AG09309 (cell line): ENCODE data around the gene KCNG4.
A peak's percentile ranks its signal among the peaks of the same experiment; 100 is the strongest.

Experiments used
- DNase-seq: peaks from one replicate; pipeline ENCODE4 v3.0.0-alpha.2; 2010; ENCODE audit warnings: low read depth
- H3K4me3 ChIP-seq: 2 replicates; pipeline ENCODE4 v1.5.1; 2011; ENCODE audit warnings: mild to moderate bottlenecking, low read depth, low read length, moderate library complexity; ENCODE audit not compliant: control insufficient read depth
- TF ChIP-seq, protein P1 (sequence below): IDR thresholded peaks from 2 replicates; pipeline ENCODE4 v1.5.1; 2011; ENCODE audit warnings: mild to moderate bottlenecking, low read depth, low read length, inconsistent platforms; ENCODE audit not compliant: insufficient read depth, control insufficient read depth; ENCODE audit errors: missing control alignments

Gene KCNG4

DNA sequence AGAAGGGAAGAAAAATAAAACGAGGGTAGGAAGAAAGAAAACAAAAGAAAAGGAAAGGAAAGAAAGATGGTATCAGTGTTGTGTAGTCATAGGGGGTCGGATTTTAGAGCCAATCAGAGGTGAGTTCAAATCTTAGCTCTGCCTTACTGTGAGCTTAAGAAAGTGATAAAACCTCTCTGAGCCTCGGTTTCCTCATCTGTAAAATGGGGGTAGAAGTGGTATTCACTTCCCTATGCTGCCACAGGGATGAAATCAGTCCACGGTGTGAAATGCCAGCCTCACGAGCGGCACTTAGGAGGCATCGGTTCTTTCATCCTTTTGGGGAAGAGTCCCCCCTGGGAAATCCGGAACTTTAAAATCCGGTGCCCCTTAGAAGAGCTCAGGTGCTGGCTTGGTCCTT is 6.1 kb downstream of the KCNG4 start:
- TF ChIP-seq, protein P1, sequence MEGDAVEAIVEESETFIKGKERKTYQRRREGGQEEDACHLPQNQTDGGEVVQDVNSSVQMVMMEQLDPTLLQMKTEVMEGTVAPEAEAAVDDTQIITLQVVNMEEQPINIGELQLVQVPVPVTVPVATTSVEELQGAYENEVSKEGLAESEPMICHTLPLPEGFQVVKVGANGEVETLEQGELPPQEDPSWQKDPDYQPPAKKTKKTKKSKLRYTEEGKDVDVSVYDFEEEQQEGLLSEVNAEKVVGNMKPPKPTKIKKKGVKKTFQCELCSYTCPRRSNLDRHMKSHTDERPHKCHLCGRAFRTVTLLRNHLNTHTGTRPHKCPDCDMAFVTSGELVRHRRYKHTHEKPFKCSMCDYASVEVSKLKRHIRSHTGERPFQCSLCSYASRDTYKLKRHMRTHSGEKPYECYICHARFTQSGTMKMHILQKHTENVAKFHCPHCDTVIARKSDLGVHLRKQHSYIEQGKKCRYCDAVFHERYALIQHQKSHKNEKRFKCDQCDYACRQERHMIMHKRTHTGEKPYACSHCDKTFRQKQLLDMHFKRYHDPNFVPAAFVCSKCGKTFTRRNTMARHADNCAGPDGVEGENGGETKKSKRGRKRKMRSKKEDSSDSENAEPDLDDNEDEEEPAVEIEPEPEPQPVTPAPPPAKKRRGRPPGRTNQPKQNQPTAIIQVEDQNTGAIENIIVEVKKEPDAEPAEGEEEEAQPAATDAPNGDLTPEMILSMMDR = no peak
- no peak overlapping the region for H3K4me3 ChIP-seq
- DNase-seq = no peak

- TF ChIP-seq, protein P1 = no peak
- no peak for DNase-seq
- H3K4me3 ChIP-seq = no peak overlapping the region
Observed at GRCh38 chr16:84232969-84233368, 6.8 kb downstream of the KCNG4 start.

DNA sequence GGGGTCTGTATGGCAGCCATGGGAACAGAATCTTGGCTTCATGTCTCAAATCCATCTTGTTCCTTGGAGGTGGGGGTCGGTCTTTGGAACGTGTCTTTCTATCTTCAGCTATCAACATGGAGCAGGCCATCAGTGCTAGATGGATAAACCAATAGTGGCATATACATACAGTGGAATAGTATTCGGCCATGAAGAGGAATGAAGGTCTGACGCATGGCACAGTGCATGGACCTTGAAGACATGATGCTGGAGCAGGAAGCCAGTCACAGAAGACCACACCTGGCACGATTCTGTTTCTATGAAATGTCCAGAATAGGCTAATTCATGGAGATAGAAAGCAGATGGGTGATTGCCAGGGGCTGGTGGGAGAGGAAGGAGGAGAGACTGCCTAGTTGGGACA is 7.8 kb downstream of the KCNG4 start:
- no peak overlapping the region for H3K4me3 ChIP-seq
- DNase-seq = no peak
- TF ChIP-seq, protein P1 = no peak

DNA sequence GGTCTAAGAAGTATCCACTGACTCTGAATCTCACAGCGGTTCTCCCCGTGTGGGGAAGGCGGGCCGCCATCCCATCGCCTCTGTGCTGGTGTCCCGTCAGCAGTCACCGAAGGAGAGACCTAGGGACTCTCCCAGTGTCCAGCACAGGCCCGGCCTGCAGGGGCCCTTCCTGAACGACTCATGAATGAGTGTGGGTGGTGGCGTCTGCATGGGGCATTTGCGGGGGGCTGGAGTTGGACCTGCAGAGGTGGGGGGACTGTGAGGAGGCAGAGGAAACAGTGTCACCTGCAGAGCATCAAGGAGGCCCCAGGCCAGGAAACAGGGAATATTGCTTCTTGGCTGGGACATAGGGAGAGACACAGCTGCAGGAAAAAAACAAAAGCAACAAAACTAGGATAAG is 10.3 kb downstream of the KCNG4 start:
- DNase-seq = no peak
- H3K4me3 ChIP-seq = no peak overlapping the region
- TF ChIP-seq, protein P1 = no peak

GRCh38 chr16:84228256-84228838 is 11.5 kb downstream of the KCNG4 start:
- TF ChIP-seq, protein P1 = no peak
- H3K4me3 ChIP-seq = peak overlapping the region; percentile 12
- peak; percentile 57 for DNase-seq

DNA sequence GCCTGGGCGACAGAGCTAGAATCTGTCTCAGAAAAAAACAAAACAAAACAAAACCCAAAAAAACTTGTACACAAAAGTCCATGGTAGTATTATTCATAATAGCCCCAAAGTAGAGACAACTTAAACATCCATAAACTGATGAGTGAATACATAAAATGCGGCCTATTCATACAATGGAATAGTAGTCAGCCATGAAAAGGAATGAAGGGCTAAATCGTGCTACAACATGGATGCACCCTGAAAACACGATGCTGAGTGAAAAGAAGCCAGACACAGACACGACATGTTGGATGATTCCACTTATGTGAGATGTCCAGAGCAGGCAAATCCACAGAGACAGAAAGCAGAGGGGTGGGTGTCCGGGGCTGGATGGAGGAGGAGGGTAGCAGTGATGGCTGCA is 12.3 kb downstream of the KCNG4 start:
- no peak for DNase-seq
- TF ChIP-seq, protein P1 = no peak
- no peak overlapping the region for H3K4me3 ChIP-seq

- no peak for DNase-seq
- TF ChIP-seq, protein P1 = no peak
- H3K4me3 ChIP-seq = no peak overlapping the region
Observed at GRCh38 chr16:84226026-84226425, 13.8 kb downstream of the KCNG4 start.
